ENCODE results near the gene PKNOX2. TPM values are rescaled to one million over a fixed set of nuclear protein-coding genes. Genes with fewer than 3 reads are reported as not detected.

The PKNOX2 gene
- total and polyA plus RNA-seq, 2 of the 8 experiments (the other 6 are each of a cell fraction or from before 2014, with no cell fraction given), result 2.0 TPM

DNA sequence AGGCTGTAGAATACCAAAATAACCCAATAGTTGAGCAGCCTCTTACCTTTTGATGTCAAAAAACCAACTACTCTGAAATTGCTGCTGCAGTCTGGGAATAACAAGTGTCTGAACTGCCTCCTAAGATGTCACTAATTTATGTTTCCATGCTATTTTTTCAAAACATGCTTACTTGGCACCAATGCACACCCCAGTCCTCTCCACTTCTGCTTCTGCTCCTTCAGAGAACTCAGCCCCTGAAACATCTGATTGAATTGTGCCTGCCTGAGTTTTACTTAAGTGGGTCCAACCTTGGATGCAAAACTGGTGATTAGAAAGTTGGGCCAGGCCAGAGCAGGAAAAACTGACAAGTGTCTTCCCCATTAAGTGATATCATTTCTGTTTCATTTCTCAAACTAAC is 28.6 kb upstream of the PKNOX2 start:
- ChIA-PET POLR2A (ENCODE audit: partially characterized antibody) (no interaction called here), CTCF (ENCODE audit: partially characterized antibody) (interaction anchor here (0.7 to 9.0 kb wide), 4 partner anchors 11 to 215 kb away, joined by 3 to 148 read pairs (median 5); no protein-coding TSS in a partner anchor)
- H3K79me2 ChIP-seq (ENCODE audit: control insufficient read depth in 1 of 2, insufficient read depth in 2 of 2, low read length in 2 of 2), result no peaks in the 10 kb centered on the region; a peak in 1 of 4 replicates
- no peak overlapping the region for H2BK5ac ChIP-seq (ENCODE audit: low read depth, low read length)
- H4K91ac ChIP-seq (replicated peaks; ENCODE audit: insufficient read length, low read length), result no peak overlapping the region
- no peak overlapping the region for H3K4me2 ChIP-seq (ENCODE audit: insufficient read depth in 1 of 2, low read depth in 2 of 2, low read length in 2 of 2)
- H2BK12ac ChIP-seq (ENCODE audit: low read depth, low read length), result no peak overlapping the region
- H2AFZ ChIP-seq (ENCODE audit: low read length), result no peak overlapping the region
- no peaks in the 10 kb centered on the region for H3K79me1 ChIP-seq (ENCODE audit: low read depth, low read length)
- H3K9me3 ChIP-seq (ENCODE audit: insufficient read depth in 2 of 2, low read depth in 1 of 2, low read length in 1 of 2), result no peaks in the 10 kb centered on the region
- no peak overlapping the region for H3K14ac ChIP-seq (ENCODE audit: insufficient read length)
- no peak overlapping the region for H3K18ac ChIP-seq (ENCODE audit: extremely low read depth, low read length)
- no peak overlapping the region for H2BK120ac ChIP-seq (replicated peaks; ENCODE audit: low read depth, low read length)
- H4K5ac ChIP-seq (ENCODE audit: insufficient read length, low read depth, low read length), result no peak overlapping the region
- H2BK15ac ChIP-seq (ENCODE audit: low read length), result no peak overlapping the region
- no peak for FAIRE-seq
- no peak overlapping the region for H3K4me3 ChIP-seq (ENCODE audit: extremely low read depth in 1 of 4, insufficient read depth in 2 of 4, low read depth in 3 of 4, low read length in 4 of 4)
- H3K4ac ChIP-seq (replicated peaks; ENCODE audit: insufficient read length, low read depth, low read length), result no peak overlapping the region
- H2AK5ac ChIP-seq (ENCODE audit: low read depth, low read length), result no peak overlapping the region
- no peak overlapping the region for H2BK20ac ChIP-seq (ENCODE audit: low read length)
- DNase-seq (ENCODE audit: low read depth in 1 of 2, low spot score in 2 of 2), result no peak
- no peak overlapping the region for H4K8ac ChIP-seq (ENCODE audit: extremely low read depth, insufficient read depth, low read length)
- H3K4me1 ChIP-seq (replicated peaks in 1 of 4; ENCODE audit: control insufficient read depth in 3 of 4, insufficient read depth in 4 of 4, low read length in 3 of 4), result peaks cover 6 to 23% (median 14%) of the 10 kb centered on the region in 4 experiments
- H3K27ac ChIP-seq (ENCODE audit: low read depth, low read length), result no peak overlapping the region
- no peaks in the 10 kb centered on the region; the same call in 1 of the 2 replicates for H3K23me2 ChIP-seq (ENCODE audit: low read depth, low read length)
- H3K23ac ChIP-seq (ENCODE audit: insufficient read length), result no peak overlapping the region
- H3K27me3 ChIP-seq (replicated peaks in 1 of 4; ENCODE audit: control insufficient read depth in 3 of 4, extremely low read depth in 1 of 4, insufficient read depth in 3 of 4, low read length in 3 of 4), result peaks cover 5 to 27% (median 20%) of the 10 kb centered on the region in 4 experiments
- H4K20me1 ChIP-seq (replicated peaks in 1 of 2; ENCODE audit: control insufficient read depth in 1 of 2, insufficient read depth in 2 of 2, low read length in 2 of 2), result no peaks in the 10 kb centered on the region
- no peak overlapping the region for H3K56ac ChIP-seq (replicated peaks; ENCODE audit: insufficient read length, low read depth, low read length)
- no peak overlapping the region for H3K9ac ChIP-seq (replicated peaks in 1 of 4; ENCODE audit: extremely low read depth in 1 of 4, low read depth in 3 of 4, low read length in 3 of 4)
- H3K36me3 ChIP-seq (ENCODE audit: control insufficient read depth in 2 of 4, insufficient read depth in 4 of 4, low read length in 3 of 4), result no peaks in the 10 kb centered on the region
- no peak for TF ChIP-seq SP1 (IDR thresholded peaks at IDR 0.05; ENCODE audit: low read depth, low read length)
- no peak for TF ChIP-seq CTCF (IDR thresholded peaks at IDR 0.05; ENCODE audit: control extremely low read depth in 1 of 3, insufficient read depth in 1 of 3, low read depth in 1 of 3, low read length in 3 of 3)
- no peak for TF ChIP-seq CBX5 (IDR thresholded peaks at IDR 0.05; ENCODE audit: low read depth, low read length)
- TF ChIP-seq GTF2F1 (IDR thresholded peaks at IDR 0.05; ENCODE audit: borderline replicate concordance, low read depth, low read length), result no peak
- TF ChIP-seq FOSL1 (IDR thresholded peaks at IDR 0.05; ENCODE audit: insufficient read depth, low read depth, low read length), result no peak
- TF ChIP-seq PHF8 (conservative IDR thresholded peaks at IDR 0.05; ENCODE audit: low read depth, low read length), result no peak
- no peak for TF ChIP-seq EGR1 (IDR thresholded peaks at IDR 0.05; ENCODE audit: borderline replicate concordance, low read depth, low read length)
- TF ChIP-seq TCF12 (IDR thresholded peaks at IDR 0.05; ENCODE audit: low read depth, low read length), result no peak
- TF ChIP-seq NANOG (IDR thresholded peaks at IDR 0.05; ENCODE audit: insufficient read depth, low read depth, low read length, poor library complexity, severe bottlenecking), result no peak
- no peak for TF ChIP-seq KDM4A (IDR thresholded peaks at IDR 0.05; ENCODE audit: low read depth, low read length, severe bottlenecking)
- TF ChIP-seq EP300 (IDR thresholded peaks at IDR 0.05; ENCODE audit: borderline replicate concordance in 1 of 2, low read depth in 2 of 2, low read length in 2 of 2), result no peak
- TF ChIP-seq SIX5 (IDR thresholded peaks at IDR 0.05; ENCODE audit: low read depth, low read length), result no peak
- no peak for TF ChIP-seq RXRA (IDR thresholded peaks at IDR 0.05; ENCODE audit: insufficient read depth, low read depth, low read length)

All from H1 (cell line).